Heart right ventricle (tissue), 16 donors: ENCODE results near the gene RNF38. TPM values are rescaled to one million over a fixed set of nuclear protein-coding genes. Genes with fewer than 3 reads are reported as not detected.

ENCODE experiments used
- ATAC-seq, 8 donors: fragments of 200-7000 bp; cut with Tn5 transposase; one replicate each; pipeline ENCODE4 v1.9.1; 2020; ENCODE audit warnings: mild to moderate bottlenecking in 8 of 8, moderate library complexity in 8 of 8, moderate number of reproducible peaks in 1 of 8
- DNase-seq, 2 donors: peaks; one replicate each; pipeline ENCODE4 v3.0.0-alpha.2; 2020
- H3K27ac ChIP-seq, 10 donors: fragments of 200-600 bp; sonication (generic) in 2 of 10; one replicate each; pipeline versions ENCODE4 v1.5.0 to v1.8.0; 2020 to 2022; ENCODE audit warnings: mild to moderate bottlenecking in 3 of 10
- H3K27me3 ChIP-seq, 7 donors: fragments of 200-600 bp; one replicate each; pipeline ENCODE4 v1.8.0; 2021 to 2022; ENCODE audit warnings: mild to moderate bottlenecking in 2 of 7
- H3K36me3 ChIP-seq, 9 donors: fragments of 200-600 bp; sonication (generic) in 1 of 9; one replicate each; pipeline versions ENCODE4 v1.5.0 to v1.8.0; 2020 to 2022; ENCODE audit warnings: mild to moderate bottlenecking in 2 of 9
- H3K4me1 ChIP-seq, 9 donors: fragments of 200-600 bp; sonication (generic) in 1 of 9; one replicate each; pipeline versions ENCODE4 v1.5.0 to v1.8.0; 2020 to 2022; ENCODE audit warnings: mild to moderate bottlenecking in 4 of 9
- H3K4me3 ChIP-seq, 10 donors: fragments of 200-600 bp; sonication (generic) in 2 of 10; one replicate each; pipeline versions ENCODE4 v1.5.0 to v1.8.0; 2020 to 2022; ENCODE audit warnings: mild to moderate bottlenecking in 7 of 10, moderate library complexity in 2 of 10
- H3K9me3 ChIP-seq, 11 donors: fragments of 200-600 bp in 10 of 11; sonication (generic) in 2 of 11; one replicate each; pipeline versions ENCODE4 v1.5.0 to v1.8.0; 2013 to 2022; ENCODE audit warnings: mild to moderate bottlenecking in 2 of 11, control low read depth in 1 of 11, moderate library complexity in 1 of 11
- WGBS, 2 donors: extraction: QIAGEN DNeasy Blood & Tissue Kit; methylation state at CpG; one replicate each; pipeline ENCODE4 v1.1.7; 2013; ENCODE audit warnings: inconsistent platforms in 1 of 2; 5-methylcytosine and 5-hydroxymethylcytosine counted together
- intact Hi-C, 10 donors: fragments of 100-400 bp; cut with DNase I; formaldehyde crosslinking; loops; one replicate each; pipeline versions ENCODE4 v1.11.1 to v1.14.2; 2022
- polyA plus RNA-seq, 2 donors: library from polyadenylated mRNA; stranded (reverse); fragments of 200-250 nt; gene quantifications; one replicate each; pipeline ENCODE4 v1.2.3, GENCODE V29; 2013
- total RNA-seq, 10 donors: library from RNA; stranded (reverse); fragmentation: NEBNext Ultra II Directional in 3 of 10; extraction: Animal tissue kit (Norgen Biotek cat#: 25700) in 3 of 10; gene quantifications; one replicate each; pipeline versions ENCODE4 v1.2.1 to v1.2.4, GENCODE V29; 2021 to 2023
- TF ChIP-seq, protein P1 (sequence below), 9 donors: fragments of 200-600 bp; sonication (generic) in 2 of 9; IDR thresholded peaks; one replicate each; pipeline versions ENCODE4 v1.5.0 to v1.8.0; 2021 to 2022; ENCODE audit warnings: antibody characterized with exemption in 9 of 9, mild to moderate bottlenecking in 5 of 9, moderate library complexity in 1 of 9
- donor health status: Arrhythmogenic right ventricular cardiomyopathy.
- donor health status: ischemic (EF 13 %, LVEDD 7.1; RV severe dilation, severe dysfunction).
- donor health status: healthy with polysubstance abuse.
- donor health status: DM: no; HTN: yes; CAD: no.
- donor health status: DM: no; HTN: no; CAD: no.
- donor health status: ischemic (EF 25% LVEDD 6.9; RV normal size, moderate dysfunction).
- donor health status: ischemic (EF 25% LVEDD 5.7; RV mildly dilated, moderate dysfunction).
- donor health status: healthy.
- donor health status: DM: yes; HTN: yes; CAD: no.
- donor health status: Ischemic cardiomyopathy.
- donor health status: ischemic (EF 35%, LVEDD 5.7; RV mildly dilated, moderate dysfunction).
- donor health status: nonischemic (EF 11% LVEDD 7.7; RV severe dilation, severe dysfunction).
- donor health status: DM: yes; HTN: yes; CAD: no.
- donor health status: PGD.
- donor health status: ischemic (EF 29% LVEDD 5.4; RV normal size, mild dysfunction).
- donor health status: nonischemic (EF 23%, LVEDD 6.1; RV moderate dilation, normal function).

The RNF38 gene
- total and polyA plus RNA-seq, 12 donors, result 6.4 to 56.0 (median 32.8) TPM

DNA sequence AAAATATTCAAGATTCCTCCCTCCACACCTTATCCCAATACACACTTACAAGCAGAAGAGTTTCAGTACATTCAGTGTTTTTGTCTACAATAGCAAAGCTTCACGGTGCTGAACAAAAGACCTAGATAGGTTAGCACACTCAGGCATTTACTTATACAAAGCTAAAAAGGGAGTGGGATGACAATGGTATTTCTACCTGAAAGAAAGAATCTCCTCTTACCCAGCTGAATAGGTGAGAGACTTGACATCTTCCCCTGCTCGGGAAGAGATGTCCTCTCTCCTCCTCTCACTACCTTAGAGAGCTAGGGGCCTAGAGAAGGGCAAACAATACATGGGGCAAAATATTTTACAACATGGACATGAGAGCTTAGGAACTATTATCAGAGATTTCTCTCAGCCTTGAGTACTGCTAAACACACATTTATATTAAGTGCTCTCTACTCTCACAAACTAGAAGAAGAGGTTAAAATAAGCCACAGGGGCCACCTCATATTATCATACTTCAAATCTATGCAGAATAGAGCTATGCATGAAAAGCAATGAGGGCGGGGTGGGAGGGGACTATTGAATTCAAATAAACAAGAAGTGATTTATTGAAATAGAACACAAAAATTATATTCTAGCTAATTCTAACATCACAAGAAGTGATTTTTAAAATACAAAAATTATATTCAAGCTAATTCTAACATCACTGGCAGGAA lies 38.6 kb upstream of the RNF38 start:
- WGBS, 2 donors, result 88 to 91% methylated on average over 3 of the region's 3 CpGs
- Histone ChIP-seq H3K27ac (no peak overlapping the region), H3K36me3 (peaks cover 0 to 5% (median 0%) of the 10 kb centered on the region in 9 donors), H3K4me1 (peaks cover 0 to 46% (median 19%) of the 10 kb centered on the region in 9 donors), H3K27me3 (no peaks in the 10 kb centered on the region), H3K9me3 (no peaks in the 10 kb centered on the region), H3K4me3 (no peak overlapping the region)
- ATAC-seq, result no peak
- DNase-seq, result no peak
- intact Hi-C loops, result loop anchor here in 1 of 10 donors (10.0 kb wide), 1 partner anchor 296 kb away; no protein-coding TSS in a partner anchor
- TF ChIP-seq, protein P1, sequence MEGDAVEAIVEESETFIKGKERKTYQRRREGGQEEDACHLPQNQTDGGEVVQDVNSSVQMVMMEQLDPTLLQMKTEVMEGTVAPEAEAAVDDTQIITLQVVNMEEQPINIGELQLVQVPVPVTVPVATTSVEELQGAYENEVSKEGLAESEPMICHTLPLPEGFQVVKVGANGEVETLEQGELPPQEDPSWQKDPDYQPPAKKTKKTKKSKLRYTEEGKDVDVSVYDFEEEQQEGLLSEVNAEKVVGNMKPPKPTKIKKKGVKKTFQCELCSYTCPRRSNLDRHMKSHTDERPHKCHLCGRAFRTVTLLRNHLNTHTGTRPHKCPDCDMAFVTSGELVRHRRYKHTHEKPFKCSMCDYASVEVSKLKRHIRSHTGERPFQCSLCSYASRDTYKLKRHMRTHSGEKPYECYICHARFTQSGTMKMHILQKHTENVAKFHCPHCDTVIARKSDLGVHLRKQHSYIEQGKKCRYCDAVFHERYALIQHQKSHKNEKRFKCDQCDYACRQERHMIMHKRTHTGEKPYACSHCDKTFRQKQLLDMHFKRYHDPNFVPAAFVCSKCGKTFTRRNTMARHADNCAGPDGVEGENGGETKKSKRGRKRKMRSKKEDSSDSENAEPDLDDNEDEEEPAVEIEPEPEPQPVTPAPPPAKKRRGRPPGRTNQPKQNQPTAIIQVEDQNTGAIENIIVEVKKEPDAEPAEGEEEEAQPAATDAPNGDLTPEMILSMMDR (IDR thresholded peaks at IDR 0.05), result no peak

- Histone ChIP-seq H3K36me3 (peaks cover 0 to 3% (median 0%) of the 10 kb centered on the region in 9 donors), H3K4me3 (no peak overlapping the region), H3K27ac (no peak overlapping the region), H3K9me3 (no peaks in the 10 kb centered on the region), H3K4me1 (peaks cover 0 to 37% (median 17%) of the 10 kb centered on the region in 9 donors), H3K27me3 (no peaks in the 10 kb centered on the region)
- no peak for DNase-seq
- ATAC-seq, result no peak
- TF ChIP-seq, protein P1 (IDR thresholded peaks at IDR 0.05), result no peak
- WGBS, 2 donors, result 93% methylated on average over 3 of the region's 3 CpGs
- intact Hi-C loops, result loop anchor here in 1 of 10 donors (10.0 kb wide), 1 partner anchor 297 kb away; no protein-coding TSS in a partner anchor
These were observed 37.7 kb upstream of the RNF38 start for GRCh38 chr9:36437790-36438189.

DNA sequence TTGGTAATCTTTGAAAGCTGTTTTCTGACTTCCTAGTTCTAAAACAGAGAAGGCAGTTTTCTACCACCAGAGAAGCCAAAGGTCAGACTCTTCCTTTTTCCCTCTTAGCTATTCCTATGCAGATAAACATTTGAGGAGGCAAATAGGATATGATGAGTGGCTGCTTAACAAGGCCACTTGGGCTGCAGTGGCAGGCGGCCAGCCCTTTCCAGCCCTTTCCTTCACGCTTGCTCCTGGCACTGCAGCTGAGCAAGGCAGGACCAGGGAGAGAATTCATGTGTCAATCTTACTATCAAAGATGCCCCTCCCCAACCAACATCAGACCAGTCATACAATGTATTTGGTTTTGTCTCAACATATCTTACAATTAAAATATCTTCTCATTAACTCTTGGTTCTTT lies 36.8 kb upstream of the RNF38 start:
- no peaks in the 10 kb centered on the region for H3K27me3 ChIP-seq
- DNase-seq (peak; percentile 24 to 62), ATAC-seq (peak in 5 of 8 donors; percentile 67 to 85 (median 75))
- intact Hi-C loops, result loop anchor here in 1 of 10 donors (10.0 kb wide), 1 partner anchor 298 kb away; no protein-coding TSS in a partner anchor
- H3K4me1 ChIP-seq, result peaks cover 0 to 30% (median 10%) of the 10 kb centered on the region in 9 donors
- H3K27ac ChIP-seq, result no peak overlapping the region
- H3K9me3 ChIP-seq, result no peaks in the 10 kb centered on the region
- no peak overlapping the region for H3K4me3 ChIP-seq
- 33 to 45% methylated on average over 2 of the region's 2 CpGs for WGBS, 2 donors
- no peaks in the 10 kb centered on the region for H3K36me3 ChIP-seq
- TF ChIP-seq, protein P1 (IDR thresholded peaks at IDR 0.05), result no peak

GRCh38 chr9:36433386-36433785 lies 33.3 kb upstream of the RNF38 start:
- no peak for ATAC-seq
- Histone ChIP-seq H3K36me3 (peaks cover 0 to 20% (median 5%) of the 10 kb centered on the region in 9 donors), H3K27ac (no peak overlapping the region), H3K27me3 (no peaks in the 10 kb centered on the region), H3K4me3 (no peak overlapping the region), H3K4me1 (peaks cover 0 to 17% (median 4%) of the 10 kb centered on the region in 9 donors), H3K9me3 (no peaks in the 10 kb centered on the region)
- intact Hi-C loops, result loop anchor here in 1 of 10 donors (10.0 kb wide), 1 partner anchor 301 kb away; no protein-coding TSS in a partner anchor
- DNase-seq, result no peak
- TF ChIP-seq, protein P1 (IDR thresholded peaks at IDR 0.05), result no peak
- 94 to 96% methylated on average over 6 of the region's 6 CpGs for WGBS, 2 donors
